Chondrocyte (in vitro differentiated cells): ENCODE results near the gene ZNF580. TPM values are rescaled to one million over a fixed set of nuclear protein-coding genes. Genes with fewer than 3 reads are reported as not detected.

Experiments
- DNase-seq: peaks from one replicate; pipeline ENCODE4 v3.0.0; 2021; ENCODE audit warnings: mixed read lengths, low spot score
- H3K27ac Mint-ChIP-seq: one replicate; pipeline ENCODE4 v1.8.0; 2021; ENCODE audit warnings: mild to moderate bottlenecking, moderate library complexity, mixed read lengths; ENCODE audit not compliant: unreplicated experiment
- H3K27me3 Mint-ChIP-seq: 2 replicates; pipeline ENCODE4 v1.8.0; 2021; ENCODE audit warnings: low read depth, mixed read lengths
- H3K36me3 Mint-ChIP-seq: 2 replicates; pipeline ENCODE4 v1.8.0; 2021; ENCODE audit warnings: low read depth, mixed read lengths
- H3K4me1 Mint-ChIP-seq: 2 replicates; pipeline ENCODE4 v1.8.0; 2021; ENCODE audit warnings: low read depth, mild to moderate bottlenecking, mixed read lengths
- H3K4me3 Mint-ChIP-seq: one replicate; pipeline ENCODE4 v1.8.0; 2021; ENCODE audit warnings: mild to moderate bottlenecking, moderate library complexity, mixed read lengths; ENCODE audit not compliant: unreplicated experiment
- H3K9me3 Mint-ChIP-seq: 2 replicates; pipeline ENCODE4 v1.8.0; 2021; ENCODE audit warnings: low read depth, mixed read lengths
- CTCF ChIP-seq: fragments of 200-600 bp; sonication (generic); IDR thresholded peaks from 2 replicates; pipeline ENCODE4 v1.5.0; 2021; ENCODE audit warnings: antibody characterized with exemption, mild to moderate bottlenecking, moderate library complexity
- total RNA-seq: library from RNA; stranded (reverse); gene quantifications from 3 replicates; pipeline ENCODE4 v1.2.1, GENCODE V29; 2021

ZNF580 gene
- total RNA-seq, 1 donor from 2014 or later: 45.0 TPM

GRCh38 chr19:55599468-55599841 lies 41.3 kb upstream of the ZNF580 start, which contains the start of gene FIZ1:
FIZ1 (minus strand) TSS chr19:55599517; CDS start chr19:55597865, 1,652 bp downstream.
- no peaks in the 10 kb centered on the region for H3K9me3 Mint-ChIP-seq
- TF ChIP-seq CTCF: no peak
- peak within 1 kb of the TSS; percentile 99 for H3K27ac Mint-ChIP-seq
- no peaks in the 10 kb centered on the region for H3K27me3 Mint-ChIP-seq
- H3K4me3 Mint-ChIP-seq: peak within 1 kb of the TSS; percentile 88
- peak; percentile 98 for DNase-seq
- H3K4me1 Mint-ChIP-seq: peaks cover 26% of the 10 kb centered on the region
- H3K36me3 Mint-ChIP-seq: peaks cover 22% of the 10 kb centered on the region

GRCh38 chr19:55599842-55600661 lies 40.8 kb upstream of the ZNF580 start, which contains the start of gene ZNF524:
ZNF524 (plus strand) TSS chr19:55600288; CDS start chr19:55602113, 1,825 bp downstream.
- H3K27me3 Mint-ChIP-seq: no peaks in the 10 kb centered on the region
- no peaks in the 10 kb centered on the region for H3K9me3 Mint-ChIP-seq

GRCh38 chr19:55600662-55601028 lies 40.2 kb upstream of the ZNF580 start:
- Mint-ChIP-seq H3K4me1 (peaks cover 31% of the 10 kb centered on the region), H3K9me3 (no peaks in the 10 kb centered on the region), H3K36me3 (peaks cover 12% of the 10 kb centered on the region), H3K27ac (peak overlapping the region; percentile 41), H3K27me3 (no peaks in the 10 kb centered on the region), H3K4me3 (peak overlapping the region; percentile 66)
- no peak for DNase-seq
- no peak for TF ChIP-seq CTCF

More at GRCh38 chr19:55599842-55600661, 40.8 kb upstream of the ZNF580 start, which contains the start of gene ZNF524:
- Mint-ChIP-seq H3K36me3 (peaks cover 17% of the 10 kb centered on the region), H3K4me3 (peak within 1 kb of the TSS; percentile 88), H3K27ac (peak within 1 kb of the TSS; percentile 99), H3K4me1 (peaks cover 31% of the 10 kb centered on the region)
- DNase-seq: no peak
- no peak for TF ChIP-seq CTCF

GRCh38 chr19:55601084-55601483 lies 39.7 kb upstream of the ZNF580 start:
- Mint-ChIP-seq H3K4me3 (peak overlapping the region; percentile 66), H3K36me3 (peaks cover 9% of the 10 kb centered on the region), H3K27me3 (no peaks in the 10 kb centered on the region), H3K9me3 (no peaks in the 10 kb centered on the region), H3K4me1 (peaks cover 31% of the 10 kb centered on the region), H3K27ac (peak overlapping the region; percentile 41)
- DNase-seq: no peak
- TF ChIP-seq CTCF: no peak

- no peak for TF ChIP-seq CTCF
- peaks cover 39% of the 10 kb centered on the region for H3K4me1 Mint-ChIP-seq
- no peak for DNase-seq
- no peak overlapping the region for H3K4me3 Mint-ChIP-seq
- no peak overlapping the region for H3K27ac Mint-ChIP-seq
- H3K27me3 Mint-ChIP-seq: no peaks in the 10 kb centered on the region
- H3K9me3 Mint-ChIP-seq: no peaks in the 10 kb centered on the region
- H3K36me3 Mint-ChIP-seq: peaks cover 2% of the 10 kb centered on the region
Observed at GRCh38 chr19:55602104-55603001, 38.4 kb upstream of the ZNF580 start.
